AG09319 (cell line): ENCODE data around the gene BCL2L14.

Experiments
- DNase-seq: peaks from one replicate; pipeline ENCODE4 v3.0.0-alpha.2; 2010; ENCODE audit warnings: low read depth; ENCODE audit errors: extremely low read depth
- TF ChIP-seq, protein P1 (sequence below): IDR thresholded peaks from 2 replicates; pipeline ENCODE4 v1.5.1; 2011; ENCODE audit warnings: low read depth, mild to moderate bottlenecking, inconsistent platforms, low read length, moderate library complexity

BCL2L14 gene

DNA sequence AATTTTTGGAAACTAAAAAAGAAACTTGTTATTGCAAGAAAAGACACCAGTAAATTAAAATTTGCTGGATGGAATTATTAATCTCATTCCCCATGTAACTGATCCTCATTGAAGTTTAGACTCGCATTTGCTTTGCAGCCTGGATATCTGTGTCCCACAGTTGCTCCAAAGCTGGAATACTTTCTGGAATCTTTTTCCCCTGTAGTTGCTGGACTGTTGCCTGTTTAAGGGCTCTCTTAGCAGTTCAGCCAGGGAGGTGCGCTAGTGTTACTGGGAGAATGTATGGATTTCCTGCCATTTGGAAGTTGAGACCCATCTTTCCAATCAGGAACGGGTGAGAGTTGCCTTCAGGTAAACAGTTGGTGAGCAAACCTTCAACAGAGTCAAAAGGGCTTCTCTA lies 20.3 kb downstream of the BCL2L14 start:
- TF ChIP-seq, protein P1, sequence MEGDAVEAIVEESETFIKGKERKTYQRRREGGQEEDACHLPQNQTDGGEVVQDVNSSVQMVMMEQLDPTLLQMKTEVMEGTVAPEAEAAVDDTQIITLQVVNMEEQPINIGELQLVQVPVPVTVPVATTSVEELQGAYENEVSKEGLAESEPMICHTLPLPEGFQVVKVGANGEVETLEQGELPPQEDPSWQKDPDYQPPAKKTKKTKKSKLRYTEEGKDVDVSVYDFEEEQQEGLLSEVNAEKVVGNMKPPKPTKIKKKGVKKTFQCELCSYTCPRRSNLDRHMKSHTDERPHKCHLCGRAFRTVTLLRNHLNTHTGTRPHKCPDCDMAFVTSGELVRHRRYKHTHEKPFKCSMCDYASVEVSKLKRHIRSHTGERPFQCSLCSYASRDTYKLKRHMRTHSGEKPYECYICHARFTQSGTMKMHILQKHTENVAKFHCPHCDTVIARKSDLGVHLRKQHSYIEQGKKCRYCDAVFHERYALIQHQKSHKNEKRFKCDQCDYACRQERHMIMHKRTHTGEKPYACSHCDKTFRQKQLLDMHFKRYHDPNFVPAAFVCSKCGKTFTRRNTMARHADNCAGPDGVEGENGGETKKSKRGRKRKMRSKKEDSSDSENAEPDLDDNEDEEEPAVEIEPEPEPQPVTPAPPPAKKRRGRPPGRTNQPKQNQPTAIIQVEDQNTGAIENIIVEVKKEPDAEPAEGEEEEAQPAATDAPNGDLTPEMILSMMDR = no peak
- DNase-seq = no peak

DNA sequence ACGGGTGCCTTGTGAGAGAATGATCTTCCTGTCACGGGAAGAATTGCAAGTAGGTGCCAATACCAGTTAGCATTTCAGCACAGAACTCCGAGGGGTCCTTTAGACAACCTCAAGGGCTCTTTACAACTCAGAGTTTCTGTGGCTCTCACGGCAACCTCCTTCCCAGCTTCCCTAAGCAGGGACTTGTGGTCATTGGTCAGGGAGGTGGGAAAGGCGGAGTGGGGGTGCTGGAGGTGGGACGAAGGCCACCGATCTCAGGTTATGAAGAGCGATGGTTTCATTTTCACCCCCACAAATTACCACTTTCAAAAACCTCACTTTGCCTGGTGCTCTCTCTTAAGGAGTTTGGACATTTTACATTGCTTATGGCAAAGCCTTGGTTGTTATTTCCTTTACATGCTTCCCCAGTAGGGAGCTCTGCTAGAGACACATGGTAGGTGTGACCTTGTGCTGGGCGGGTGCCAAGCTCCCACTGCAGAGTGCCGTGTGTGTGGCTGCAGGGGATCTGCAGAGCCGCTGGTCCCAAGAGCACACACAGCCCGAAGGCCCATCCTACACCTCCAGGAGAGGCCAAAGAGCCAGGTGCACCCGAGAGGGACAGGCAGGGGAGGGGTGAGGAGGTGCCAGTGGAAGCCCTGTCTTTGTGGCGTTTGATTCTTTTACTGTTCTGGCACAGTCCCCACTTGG lies 21.4 kb downstream of the BCL2L14 start:
- TF ChIP-seq, protein P1 = no peak
- no peak for DNase-seq

DNA sequence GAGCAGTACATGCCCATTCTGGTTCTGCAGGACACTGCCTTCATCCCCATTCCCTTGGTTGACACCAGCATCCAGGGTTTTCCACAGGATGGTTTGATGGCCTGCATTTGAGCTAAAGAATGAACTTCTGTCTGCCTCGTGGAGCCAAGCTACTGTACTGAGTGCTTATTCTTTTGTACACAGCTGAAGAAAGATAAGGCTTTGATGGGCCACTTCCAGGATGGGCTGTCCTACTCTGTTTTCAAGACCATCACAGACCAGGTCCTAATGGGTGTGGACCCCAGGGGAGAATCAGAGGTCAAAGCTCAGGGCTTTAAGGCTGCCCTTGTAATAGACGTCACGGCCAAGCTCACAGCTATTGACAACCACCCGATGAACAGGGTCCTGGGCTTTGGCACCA lies 23.7 kb downstream of the BCL2L14 start:
- TF ChIP-seq, protein P1 = no peak
- DNase-seq = no peak

DNA sequence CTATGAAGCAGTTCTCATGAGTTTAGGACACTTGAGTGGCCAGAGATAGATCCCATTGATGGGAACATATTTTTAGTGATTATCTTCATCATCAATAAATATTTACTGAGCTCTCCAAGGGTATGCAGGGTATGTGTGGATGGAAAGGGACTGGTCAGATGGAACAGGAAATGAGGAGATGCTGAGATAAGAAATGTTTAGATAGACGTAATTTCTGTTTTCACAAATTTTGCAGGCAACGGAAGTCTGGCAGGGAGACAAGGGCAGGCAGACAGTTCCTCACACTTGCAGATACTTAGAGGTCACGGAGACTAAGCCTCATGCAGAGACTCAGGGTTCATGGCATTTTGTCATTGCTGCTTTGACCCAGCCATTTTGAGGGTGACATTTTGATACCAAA lies 24.3 kb downstream of the BCL2L14 start:
- TF ChIP-seq, protein P1 = no peak
- DNase-seq = no peak

DNA sequence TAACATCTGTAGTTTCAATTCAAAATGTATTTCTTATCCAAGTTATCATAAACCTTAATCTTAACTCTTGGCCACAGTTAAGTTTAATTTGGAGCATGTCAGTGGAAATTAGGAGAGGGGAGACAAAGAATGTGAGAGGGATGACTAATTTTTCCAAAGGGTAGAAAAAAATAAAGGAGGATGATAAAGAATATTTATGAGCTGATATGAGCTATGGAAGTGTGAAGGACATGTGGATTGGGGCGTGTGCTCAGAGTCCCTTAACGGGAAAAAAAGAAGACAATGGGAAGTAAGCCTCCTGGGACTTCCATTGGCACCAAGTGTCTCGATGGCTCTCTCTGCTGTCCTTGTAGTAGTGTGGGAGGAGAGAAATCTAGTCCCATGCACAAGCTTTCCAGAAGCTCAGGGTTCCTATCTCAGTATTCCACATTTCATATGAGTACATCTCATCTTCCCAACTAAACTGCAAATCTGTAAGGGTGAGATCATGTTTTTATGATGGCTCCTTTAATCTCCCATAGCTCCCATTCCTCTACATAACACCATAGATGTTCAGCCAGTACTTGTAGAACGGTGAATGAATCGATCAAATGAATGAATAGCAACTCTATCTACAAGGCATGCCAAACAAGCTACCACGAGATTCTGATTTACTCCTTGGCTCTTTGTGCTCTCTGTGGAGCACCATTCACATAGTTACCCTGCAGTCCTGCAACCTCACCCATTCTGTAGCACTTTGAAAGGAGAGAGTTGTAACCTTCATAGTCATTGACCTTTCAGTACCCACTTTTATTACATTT lies 27.4 kb downstream of the BCL2L14 start:
- no peak for DNase-seq
- TF ChIP-seq, protein P1 = no peak

DNA sequence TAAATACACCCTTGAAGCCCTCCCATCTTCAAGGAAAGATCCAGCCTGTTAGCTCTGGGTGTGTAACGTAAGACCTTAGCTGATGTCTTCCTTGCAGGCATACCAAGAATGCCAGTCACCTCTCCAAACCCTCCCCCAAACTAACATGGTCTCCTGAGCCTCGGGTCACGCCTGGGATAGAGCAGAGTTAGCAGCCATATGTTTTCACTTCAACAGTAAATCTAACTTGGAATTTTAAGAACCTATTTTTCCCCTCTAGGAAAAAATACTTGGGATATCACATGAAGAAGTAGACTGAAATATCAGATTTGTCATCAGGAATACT lies 27.9 kb downstream of the BCL2L14 start:
- DNase-seq = no peak

DNA sequence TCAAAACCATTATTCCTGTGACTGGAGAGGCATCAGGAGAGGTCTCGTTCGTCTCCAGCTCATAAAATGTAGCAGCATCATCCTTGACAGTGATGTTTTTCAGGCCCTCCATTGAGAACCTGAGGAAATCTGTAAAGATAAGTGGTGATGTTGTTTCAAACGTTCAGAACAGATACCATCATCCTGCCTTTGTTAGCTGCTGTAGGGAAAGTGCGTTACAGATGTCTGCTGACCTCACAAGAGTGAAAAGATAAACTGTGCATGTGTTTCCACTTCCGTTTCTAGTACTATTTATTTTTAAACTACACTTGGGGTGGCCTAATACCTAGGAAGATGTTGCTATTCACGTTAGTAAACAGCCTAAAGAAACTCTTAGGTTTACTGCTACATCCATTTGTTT lies 28.4 kb downstream of the BCL2L14 start:
- DNase-seq = no peak
- TF ChIP-seq, protein P1 = no peak

More for the DNA sequence above, 27.9 kb downstream of the BCL2L14 start:
- TF ChIP-seq, protein P1 = no peak
